Mononuclear cell (primary cell): ENCODE data around the gene ARHGAP23. TPM values are rescaled to one million over a fixed set of nuclear protein-coding genes. Genes with fewer than 3 reads are reported as not detected.

ENCODE experiments used
- H3K27me3 ChIP-seq: 2 replicates; pipeline ENCODE4 v1.6.0; 2011; ENCODE audit warnings: low read length, control low read depth; ENCODE audit not compliant: insufficient read depth
- H3K4me1 ChIP-seq: 2 replicates; pipeline ENCODE4 v1.5.1; 2011; ENCODE audit warnings: mild to moderate bottlenecking, low read length, control low read depth; ENCODE audit not compliant: insufficient read depth
- H3K4me3 ChIP-seq: 2 replicates; pipeline ENCODE4 v1.5.1; 2011; ENCODE audit warnings: mild to moderate bottlenecking, low read length, moderate library complexity
- H3K9me3 ChIP-seq: 2 replicates; pipeline ENCODE4 v1.5.1; 2011; ENCODE audit warnings: low read depth, mild to moderate bottlenecking, control low read depth, low read length
- total RNA-seq: library from RNA; depleted of rRNA; stranded (reverse); fragments of >200 nt; gene quantifications from one replicate; pipeline ENCODE4 v1.2.3, GENCODE V29; 2012

The ARHGAP23 gene, protein sequence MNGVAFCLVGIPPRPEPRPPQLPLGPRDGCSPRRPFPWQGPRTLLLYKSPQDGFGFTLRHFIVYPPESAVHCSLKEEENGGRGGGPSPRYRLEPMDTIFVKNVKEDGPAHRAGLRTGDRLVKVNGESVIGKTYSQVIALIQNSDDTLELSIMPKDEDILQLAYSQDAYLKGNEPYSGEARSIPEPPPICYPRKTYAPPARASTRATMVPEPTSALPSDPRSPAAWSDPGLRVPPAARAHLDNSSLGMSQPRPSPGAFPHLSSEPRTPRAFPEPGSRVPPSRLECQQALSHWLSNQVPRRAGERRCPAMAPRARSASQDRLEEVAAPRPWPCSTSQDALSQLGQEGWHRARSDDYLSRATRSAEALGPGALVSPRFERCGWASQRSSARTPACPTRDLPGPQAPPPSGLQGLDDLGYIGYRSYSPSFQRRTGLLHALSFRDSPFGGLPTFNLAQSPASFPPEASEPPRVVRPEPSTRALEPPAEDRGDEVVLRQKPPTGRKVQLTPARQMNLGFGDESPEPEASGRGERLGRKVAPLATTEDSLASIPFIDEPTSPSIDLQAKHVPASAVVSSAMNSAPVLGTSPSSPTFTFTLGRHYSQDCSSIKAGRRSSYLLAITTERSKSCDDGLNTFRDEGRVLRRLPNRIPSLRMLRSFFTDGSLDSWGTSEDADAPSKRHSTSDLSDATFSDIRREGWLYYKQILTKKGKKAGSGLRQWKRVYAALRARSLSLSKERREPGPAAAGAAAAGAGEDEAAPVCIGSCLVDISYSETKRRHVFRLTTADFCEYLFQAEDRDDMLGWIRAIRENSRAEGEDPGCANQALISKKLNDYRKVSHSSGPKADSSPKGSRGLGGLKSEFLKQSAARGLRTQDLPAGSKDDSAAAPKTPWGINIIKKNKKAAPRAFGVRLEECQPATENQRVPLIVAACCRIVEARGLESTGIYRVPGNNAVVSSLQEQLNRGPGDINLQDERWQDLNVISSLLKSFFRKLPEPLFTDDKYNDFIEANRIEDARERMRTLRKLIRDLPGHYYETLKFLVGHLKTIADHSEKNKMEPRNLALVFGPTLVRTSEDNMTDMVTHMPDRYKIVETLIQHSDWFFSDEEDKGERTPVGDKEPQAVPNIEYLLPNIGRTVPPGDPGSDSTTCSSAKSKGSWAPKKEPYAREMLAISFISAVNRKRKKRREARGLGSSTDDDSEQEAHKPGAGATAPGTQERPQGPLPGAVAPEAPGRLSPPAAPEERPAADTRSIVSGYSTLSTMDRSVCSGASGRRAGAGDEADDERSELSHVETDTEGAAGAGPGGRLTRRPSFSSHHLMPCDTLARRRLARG (N-terminal part only)
- total RNA-seq: 0.94 TPM

DNA sequence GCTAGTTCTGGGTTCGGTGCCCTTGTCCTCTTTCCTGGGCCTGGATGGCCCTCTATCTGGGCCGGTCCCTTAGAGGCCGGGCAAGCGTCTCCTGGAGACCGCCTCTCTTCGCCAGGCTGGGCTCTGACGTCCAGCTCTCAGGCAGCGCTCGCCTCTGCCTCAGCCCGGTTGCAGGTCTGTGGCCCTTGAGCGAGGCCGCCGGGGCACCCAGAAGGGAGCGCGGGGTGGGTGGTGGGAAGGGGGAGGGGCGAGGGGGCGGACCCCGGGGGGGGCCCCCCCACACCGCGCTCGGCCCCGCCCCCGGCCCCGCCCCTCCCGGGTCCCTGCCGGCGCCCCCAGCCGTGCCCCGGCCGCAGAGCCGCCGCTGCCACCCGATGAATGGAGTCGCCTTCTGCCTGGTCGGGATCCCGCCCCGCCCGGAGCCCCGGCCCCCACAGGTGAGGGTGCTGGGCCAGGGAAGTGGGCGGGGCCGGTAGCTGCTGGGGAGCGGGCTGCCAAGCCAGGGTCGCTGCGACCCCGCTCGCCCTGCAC is at the start of gene ARHGAP23:
TSS of gene ARHGAP23 (plus strand) at position 353 of the 531 bp plus-strand sequence. CDS start at position 375, 22 bp downstream.
- Histone ChIP-seq H3K4me1 (peaks cover 16% of the 10 kb centered on the region), H3K9me3 (no peaks in the 10 kb centered on the region), H3K27me3 (no peaks in the 10 kb centered on the region), H3K4me3 (peak within 1 kb of the TSS; percentile 48)

DNA sequence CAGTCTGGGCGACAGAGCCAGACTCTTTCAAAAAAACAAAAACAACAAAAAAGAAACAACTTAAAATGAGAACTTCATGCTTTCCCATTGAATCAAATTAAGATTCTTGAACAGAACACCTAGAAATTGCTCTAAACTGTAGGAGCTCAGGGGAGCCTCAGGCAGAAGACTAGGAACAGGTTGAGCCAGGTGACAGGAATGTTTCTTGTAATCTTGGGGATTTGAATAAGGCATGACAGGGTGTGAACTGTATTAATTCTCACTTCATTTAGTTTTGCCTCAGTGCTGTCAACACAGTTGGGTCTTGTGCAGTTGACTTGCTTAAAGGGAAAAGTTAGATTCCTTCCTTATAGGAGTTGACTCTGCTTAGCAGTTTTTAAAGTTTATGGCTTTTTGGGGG is 48.8 kb upstream of the ARHGAP23 start:
- H3K27me3 ChIP-seq: no peaks in the 10 kb centered on the region
- no peaks in the 10 kb centered on the region for H3K4me1 ChIP-seq
- H3K4me3 ChIP-seq: no peak overlapping the region
- H3K9me3 ChIP-seq: no peaks in the 10 kb centered on the region

DNA sequence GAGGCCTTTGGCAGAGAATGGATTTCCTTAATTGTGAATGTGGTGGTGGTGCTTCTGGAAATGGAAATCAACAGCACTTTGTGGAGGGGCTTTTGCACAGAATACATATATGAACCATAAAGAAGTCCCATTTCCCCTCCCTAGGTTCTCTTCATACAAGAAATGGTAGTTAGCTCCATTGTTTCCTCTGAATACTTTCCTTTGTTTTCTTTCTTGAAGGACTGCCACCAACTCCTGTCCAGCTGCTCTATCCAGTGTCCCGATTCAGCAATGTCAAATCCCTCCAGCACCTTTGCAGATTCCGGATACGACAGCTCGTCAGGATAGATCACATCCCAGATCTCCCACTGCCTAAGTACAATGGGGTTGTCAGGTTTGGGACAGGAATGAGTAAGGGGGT is 33.2 kb upstream of the ARHGAP23 start:
- H3K9me3 ChIP-seq: no peaks in the 10 kb centered on the region
- H3K4me3 ChIP-seq: no peak overlapping the region
- no peaks in the 10 kb centered on the region for H3K27me3 ChIP-seq
- H3K4me1 ChIP-seq: no peaks in the 10 kb centered on the region

DNA sequence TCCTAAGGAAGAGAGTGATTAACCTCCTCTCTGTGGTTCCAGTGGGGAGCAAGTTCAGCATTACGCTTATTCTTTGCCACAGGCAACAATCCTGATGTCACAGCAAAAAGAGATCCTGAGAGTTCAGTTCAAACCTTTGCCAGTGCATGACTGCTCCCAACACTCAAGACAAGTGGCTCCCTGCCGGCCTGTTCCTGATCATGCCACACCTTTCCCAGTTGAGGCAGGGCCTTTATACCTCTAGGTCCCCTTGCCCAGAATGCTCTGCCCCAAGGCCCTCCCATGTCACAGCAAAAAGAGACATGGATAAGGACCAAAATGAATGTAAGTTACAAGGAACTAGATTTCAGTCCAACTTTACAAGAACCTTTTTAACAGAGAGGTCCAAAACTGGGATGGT is 31.0 kb upstream of the ARHGAP23 start:
- no peaks in the 10 kb centered on the region for H3K9me3 ChIP-seq
- no peaks in the 10 kb centered on the region for H3K4me1 ChIP-seq
- H3K27me3 ChIP-seq: no peaks in the 10 kb centered on the region

DNA sequence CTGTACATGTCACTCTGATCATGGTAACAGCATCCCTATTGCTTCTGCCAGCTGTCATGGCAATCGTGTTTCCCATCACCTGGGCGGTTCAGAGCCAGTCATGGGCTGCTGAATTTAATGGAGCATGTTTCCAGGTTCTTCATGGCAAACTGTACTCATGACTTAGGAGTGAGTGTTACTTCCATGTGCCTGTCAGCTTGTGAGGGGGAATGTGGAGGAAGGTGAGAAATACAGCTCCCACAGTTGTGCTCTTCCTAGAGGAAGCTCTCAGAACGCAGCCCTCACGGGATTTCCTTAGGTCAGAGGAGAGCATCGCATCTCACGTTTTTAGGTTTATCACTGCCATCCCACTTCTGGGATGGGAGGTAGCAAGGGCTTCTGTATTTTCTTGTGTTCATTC is 28.0 kb upstream of the ARHGAP23 start:
- Histone ChIP-seq H3K27me3 (no peaks in the 10 kb centered on the region), H3K9me3 (no peaks in the 10 kb centered on the region), H3K4me1 (no peaks in the 10 kb centered on the region)

More for the DNA sequence above, 31.0 kb upstream of the ARHGAP23 start:
- H3K4me3 ChIP-seq: no peak overlapping the region

DNA sequence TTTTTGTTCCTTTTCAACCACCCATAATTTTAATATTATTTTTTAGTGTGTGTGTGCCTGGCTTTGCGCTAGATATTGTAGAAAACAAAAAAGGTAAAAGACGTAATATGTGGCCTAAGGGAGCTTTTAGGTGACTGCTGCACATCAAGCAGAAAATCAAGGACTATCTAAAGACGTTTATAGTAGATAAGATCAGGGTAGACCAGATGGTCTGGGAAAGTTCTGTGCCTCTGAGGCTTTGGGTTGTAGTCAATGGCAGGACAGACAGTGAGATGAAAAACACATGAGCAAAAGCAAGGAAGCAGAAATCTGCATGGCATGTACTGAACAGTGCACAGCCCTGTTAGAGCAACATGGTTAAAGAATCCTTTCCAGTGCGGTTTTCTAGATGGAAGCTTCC is 26.8 kb upstream of the ARHGAP23 start:
- Histone ChIP-seq H3K4me3 (no peak overlapping the region), H3K9me3 (no peaks in the 10 kb centered on the region), H3K4me1 (no peaks in the 10 kb centered on the region), H3K27me3 (no peaks in the 10 kb centered on the region)

More for the DNA sequence above, 28.0 kb upstream of the ARHGAP23 start:
- H3K4me3 ChIP-seq: no peak overlapping the region

DNA sequence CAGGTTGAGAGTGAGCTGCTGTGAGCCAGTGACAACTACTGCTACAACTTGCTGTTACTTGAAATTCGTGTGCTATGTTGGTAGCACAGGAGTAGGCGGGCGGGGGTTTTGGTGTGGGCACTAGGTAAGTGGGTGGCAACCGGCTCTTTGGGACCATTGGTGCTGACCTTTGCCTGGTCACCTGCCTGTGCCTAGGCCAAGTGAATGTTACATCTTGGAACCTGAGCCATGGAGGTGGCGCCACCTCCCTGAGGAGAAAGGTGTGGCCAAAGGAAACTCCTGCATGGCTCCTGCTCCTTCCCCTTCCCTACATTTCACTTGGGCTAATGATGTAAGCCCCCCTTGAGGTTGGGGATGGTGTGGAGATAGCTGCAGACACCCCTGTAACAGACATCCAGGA is 25.4 kb upstream of the ARHGAP23 start:
- H3K9me3 ChIP-seq: no peaks in the 10 kb centered on the region
- H3K27me3 ChIP-seq: no peaks in the 10 kb centered on the region
- H3K4me1 ChIP-seq: no peaks in the 10 kb centered on the region
- no peak overlapping the region for H3K4me3 ChIP-seq

DNA sequence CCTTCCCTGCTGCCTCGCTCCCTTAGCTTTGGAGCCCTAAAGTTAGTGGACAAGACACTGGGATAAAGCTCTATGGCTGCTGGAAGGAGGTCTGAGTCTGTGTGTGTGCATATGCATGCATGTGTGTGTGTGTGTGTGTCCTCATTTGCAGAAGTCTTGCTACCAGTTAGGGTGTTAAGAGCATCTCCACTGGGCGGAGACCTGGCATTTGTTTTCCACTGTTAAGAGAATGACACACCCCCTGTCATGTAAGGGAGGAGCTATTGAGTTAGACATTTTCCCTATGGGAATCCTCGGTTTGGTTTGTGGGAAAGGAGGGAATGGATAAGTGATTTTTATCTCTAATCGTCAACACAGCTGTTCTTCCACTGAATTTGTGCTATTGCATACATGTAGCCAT is 24.8 kb upstream of the ARHGAP23 start:
- no peaks in the 10 kb centered on the region for H3K9me3 ChIP-seq
- H3K4me1 ChIP-seq: no peaks in the 10 kb centered on the region
- no peaks in the 10 kb centered on the region for H3K27me3 ChIP-seq
- no peak overlapping the region for H3K4me3 ChIP-seq

DNA sequence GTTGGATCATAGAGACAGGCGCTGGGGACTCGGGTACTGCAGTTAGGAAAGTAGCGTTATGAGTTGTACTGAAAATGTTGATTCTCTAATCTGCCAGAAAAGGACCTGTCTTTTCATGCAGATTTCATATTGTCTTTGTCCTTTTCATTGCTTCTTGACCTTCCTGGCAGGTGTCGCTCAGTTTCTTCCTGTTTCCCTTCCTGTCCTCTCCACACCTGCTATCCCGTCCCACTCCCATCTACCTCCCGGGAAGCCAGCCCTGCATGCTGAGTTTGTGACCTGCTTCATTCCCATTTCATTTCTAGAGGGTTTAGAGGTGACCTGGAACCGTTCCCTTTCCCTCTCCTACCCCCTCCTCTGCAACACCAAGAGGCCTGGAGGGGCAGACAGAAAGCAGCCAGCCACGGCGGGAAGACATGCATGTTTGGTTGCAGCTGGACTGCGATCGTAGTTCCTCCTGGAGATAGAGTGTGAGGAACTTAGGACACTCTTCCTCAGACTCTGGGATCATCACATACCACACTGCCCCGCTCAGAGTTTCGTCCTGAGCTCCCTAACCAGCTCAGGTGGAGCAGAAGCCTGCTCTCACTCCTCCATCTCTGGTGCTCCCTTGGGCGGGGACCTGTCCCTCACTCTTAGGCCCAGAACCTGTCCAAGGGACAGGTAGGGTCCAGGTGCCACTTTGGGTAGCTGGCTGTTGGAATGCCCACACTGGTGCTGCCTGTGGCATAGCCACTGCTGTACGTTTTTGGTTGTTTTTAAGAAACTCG is 23.9 kb upstream of the ARHGAP23 start:
- Histone ChIP-seq H3K9me3 (no peaks in the 10 kb centered on the region), H3K4me3 (no peak overlapping the region), H3K4me1 (no peaks in the 10 kb centered on the region), H3K27me3 (no peaks in the 10 kb centered on the region)

DNA sequence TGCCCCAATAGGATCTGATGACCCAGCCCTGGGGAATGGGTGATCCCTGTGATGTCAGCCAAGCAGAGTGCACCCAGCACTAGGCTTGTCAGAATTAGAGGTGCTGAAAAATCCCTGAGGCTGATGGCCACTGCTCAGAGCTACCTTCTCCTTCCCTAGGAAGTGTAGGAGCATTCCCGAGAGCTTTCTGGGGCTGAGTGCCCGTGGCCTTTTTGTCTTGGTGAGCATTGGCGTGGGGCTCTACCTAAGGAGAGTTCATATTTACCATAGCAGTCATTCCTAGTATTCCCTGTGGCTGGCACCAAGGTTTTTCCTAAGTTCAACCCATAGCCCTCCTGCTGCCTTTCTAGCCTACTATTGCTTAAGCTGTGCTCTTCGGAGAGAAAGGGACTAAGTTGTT is 22.6 kb upstream of the ARHGAP23 start:
- Histone ChIP-seq H3K4me3 (no peak overlapping the region), H3K4me1 (no peaks in the 10 kb centered on the region), H3K9me3 (no peaks in the 10 kb centered on the region), H3K27me3 (no peaks in the 10 kb centered on the region)

DNA sequence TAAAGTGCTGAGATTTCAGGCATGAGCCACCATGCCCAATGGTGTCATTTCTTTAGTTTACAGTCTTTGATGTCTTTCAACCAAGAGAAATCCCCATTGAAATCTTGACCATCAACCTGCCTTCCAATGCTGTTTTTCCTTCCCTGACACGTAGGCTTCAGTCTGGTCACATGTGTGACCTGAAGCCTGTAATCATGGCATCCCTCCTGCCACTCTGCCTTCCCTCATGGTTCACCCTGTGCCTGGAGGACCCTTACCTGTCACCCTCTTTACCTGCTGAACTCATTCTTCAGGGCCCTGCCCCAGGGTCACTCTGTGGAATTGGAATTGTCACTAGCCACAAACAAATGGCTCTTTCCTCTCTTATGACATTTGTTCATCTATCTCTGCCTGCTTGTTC is 18.1 kb upstream of the ARHGAP23 start:
- Histone ChIP-seq H3K4me3 (no peak overlapping the region), H3K4me1 (peaks cover 6% of the 10 kb centered on the region), H3K9me3 (no peaks in the 10 kb centered on the region), H3K27me3 (no peaks in the 10 kb centered on the region)

DNA sequence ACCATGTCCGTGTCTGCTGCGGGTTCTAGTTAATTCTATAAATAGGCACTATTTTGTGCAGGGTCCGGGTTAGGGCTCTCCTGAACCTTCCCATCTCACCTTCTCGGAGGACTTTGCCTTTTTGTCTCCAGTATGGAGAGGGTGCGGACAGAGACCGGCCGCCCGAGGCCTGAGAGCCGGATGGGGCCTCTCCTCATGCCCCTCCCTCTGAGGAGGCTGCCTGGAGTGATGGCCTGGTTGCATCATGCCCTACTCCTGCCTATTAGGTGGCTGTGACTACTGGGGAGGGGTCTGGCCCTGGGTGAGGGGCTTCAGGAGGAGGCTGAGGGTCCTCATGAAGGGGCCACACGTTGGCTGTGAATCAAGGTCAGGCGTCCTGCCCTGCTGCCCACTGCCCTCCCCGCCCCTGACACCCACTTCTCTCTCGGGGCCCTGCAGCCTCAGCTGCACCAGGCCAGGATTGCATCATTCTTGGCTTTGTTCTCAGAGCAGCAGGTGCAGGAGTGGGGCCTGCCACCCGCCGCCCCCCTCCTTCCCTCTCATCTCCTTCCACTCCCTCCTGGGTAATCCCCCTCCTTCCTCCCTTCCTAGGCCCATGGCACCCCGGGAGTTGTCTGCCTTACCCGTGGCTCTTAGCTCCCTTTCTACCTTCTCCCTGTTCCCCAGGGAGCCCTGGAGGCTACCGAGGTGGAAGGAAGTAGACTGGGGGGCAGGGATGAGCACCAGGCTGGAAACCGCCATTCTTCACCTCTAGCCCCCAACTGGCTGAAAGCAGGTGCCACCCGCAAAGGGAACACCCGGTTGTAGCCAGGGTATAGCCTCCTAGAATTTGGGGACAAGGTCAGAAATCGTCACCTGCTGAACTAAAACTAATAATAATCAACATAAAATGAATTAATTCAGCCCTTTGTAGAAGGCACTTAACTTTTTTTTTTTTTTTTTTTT is 12.7 kb upstream of the ARHGAP23 start:
- Histone ChIP-seq H3K4me3 (no peak overlapping the region), H3K4me1 (peaks cover 10% of the 10 kb centered on the region), H3K9me3 (no peaks in the 10 kb centered on the region), H3K27me3 (peaks cover 16% of the 10 kb centered on the region)

DNA sequence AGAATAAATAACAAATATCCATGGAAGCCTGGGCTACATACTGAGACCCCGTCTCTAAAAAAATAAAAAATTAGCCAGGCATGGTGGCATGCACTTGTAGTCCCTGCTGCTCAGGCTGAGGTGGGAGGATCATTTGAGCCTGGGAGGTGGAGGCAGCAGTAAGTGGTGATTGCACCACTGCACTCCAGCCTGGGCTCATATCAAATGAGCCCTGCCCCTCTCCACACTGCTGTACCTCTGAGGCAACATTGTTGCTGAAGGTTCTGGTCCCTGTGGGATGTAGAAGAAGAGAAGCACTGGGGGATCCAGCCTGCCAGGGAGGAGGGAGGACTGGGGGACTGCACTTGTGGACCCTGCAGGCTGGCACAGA is 11.4 kb upstream of the ARHGAP23 start:
- Histone ChIP-seq H3K27me3 (peaks cover 27% of the 10 kb centered on the region), H3K4me3 (no peak overlapping the region), H3K9me3 (no peaks in the 10 kb centered on the region), H3K4me1 (peaks cover 10% of the 10 kb centered on the region)
